Left lung (tissue), 10 donors: ENCODE results near the gene COX7A2L. TPM values are rescaled to one million over a fixed set of nuclear protein-coding genes. Genes with fewer than 3 reads are reported as not detected.

Experiments
- ATAC-seq: fragments of 200-7000 bp; cut with Tn5 transposase; one replicate; pipeline ENCODE4 v1.9.1; 2020; ENCODE audit warnings: moderate library complexity
- DNase-seq, 4 donors: peaks; one replicate each; pipeline ENCODE4 v3.0.0-alpha.2; 2013 to 2020
- H3K27ac ChIP-seq, 2 donors: fragments of 200-600 bp; sonication (generic) in 1 of 2; one replicate each; pipeline versions ENCODE4 v1.5.0 to v1.8.0; 2020 to 2021
- H3K27me3 ChIP-seq, 2 donors: fragments of 200-600 bp; sonication (generic) in 1 of 2; one replicate each; pipeline versions ENCODE4 v1.5.0 to v1.8.0; 2020 to 2021
- H3K36me3 ChIP-seq, 2 donors: fragments of 200-600 bp; sonication (generic) in 1 of 2; one replicate each; pipeline versions ENCODE4 v1.5.0 to v1.8.0; 2020 to 2021
- H3K4me1 ChIP-seq, 2 donors: fragments of 200-600 bp; one replicate each; pipeline ENCODE4 v1.8.0; 2021
- H3K4me3 ChIP-seq, 2 donors: fragments of 200-600 bp; sonication (generic) in 1 of 2; one replicate each; pipeline versions ENCODE4 v1.5.0 to v1.8.0; 2020 to 2021; ENCODE audit warnings: mild to moderate bottlenecking in 1 of 2
- H3K9me3 ChIP-seq, 2 donors: fragments of 200-600 bp; sonication (generic) in 1 of 2; one replicate each; pipeline versions ENCODE4 v1.5.0 to v1.8.0; 2020 to 2021
- intact Hi-C, 2 donors: fragments of 100-400 bp; cut with DNase I; formaldehyde crosslinking; loops; one replicate each; pipeline versions ENCODE4 v1.11.2 to v1.14.2; 2022
- polyA plus RNA-seq, 6 donors: library from polyadenylated mRNA; unstranded; fragments of 120-200 nt; gene quantifications; one replicate each; pipeline ENCODE4 v1.2.1, GENCODE V29; 2013; ENCODE audit not compliant: insufficient read length in 6 of 6
- total RNA-seq, 2 donors: library from RNA; stranded (reverse); fragmentation: NEBNext Ultra II Directional; extraction: Animal tissue kit (Norgen Biotek cat#: 25700); gene quantifications; one replicate each; pipeline ENCODE4 v1.2.1, GENCODE V29; 2021
- TF ChIP-seq, protein P1 (sequence below), 2 donors: fragments of 200-600 bp; sonication (generic) in 1 of 2; IDR thresholded peaks; one replicate each; pipeline versions ENCODE4 v1.5.0 to v1.8.0; 2021; ENCODE audit warnings: antibody characterized with exemption in 2 of 2
- donor health status: DM: no; HTN: yes; CAD: no.
- donor health status: DM: no; HTN: no; CAD: no.

The COX7A2L gene
- total and polyA plus RNA-seq, 8 donors, result 80.0 to 193 (median 171) TPM

GRCh38 chr2:42331569-42332284 is 29.3 kb downstream of the COX7A2L start:
- Histone ChIP-seq H3K27ac (no peak overlapping the region), H3K9me3 (no peaks in the 10 kb centered on the region), H3K4me3 (no peak overlapping the region), H3K4me1 (no peaks in the 10 kb centered on the region), H3K27me3 (no peaks in the 10 kb centered on the region), H3K36me3 (peaks cover 0 to 97% of the 10 kb centered on the region in 2 donors)
- ATAC-seq (no peak), DNase-seq (no peak)
- TF ChIP-seq, protein P1, sequence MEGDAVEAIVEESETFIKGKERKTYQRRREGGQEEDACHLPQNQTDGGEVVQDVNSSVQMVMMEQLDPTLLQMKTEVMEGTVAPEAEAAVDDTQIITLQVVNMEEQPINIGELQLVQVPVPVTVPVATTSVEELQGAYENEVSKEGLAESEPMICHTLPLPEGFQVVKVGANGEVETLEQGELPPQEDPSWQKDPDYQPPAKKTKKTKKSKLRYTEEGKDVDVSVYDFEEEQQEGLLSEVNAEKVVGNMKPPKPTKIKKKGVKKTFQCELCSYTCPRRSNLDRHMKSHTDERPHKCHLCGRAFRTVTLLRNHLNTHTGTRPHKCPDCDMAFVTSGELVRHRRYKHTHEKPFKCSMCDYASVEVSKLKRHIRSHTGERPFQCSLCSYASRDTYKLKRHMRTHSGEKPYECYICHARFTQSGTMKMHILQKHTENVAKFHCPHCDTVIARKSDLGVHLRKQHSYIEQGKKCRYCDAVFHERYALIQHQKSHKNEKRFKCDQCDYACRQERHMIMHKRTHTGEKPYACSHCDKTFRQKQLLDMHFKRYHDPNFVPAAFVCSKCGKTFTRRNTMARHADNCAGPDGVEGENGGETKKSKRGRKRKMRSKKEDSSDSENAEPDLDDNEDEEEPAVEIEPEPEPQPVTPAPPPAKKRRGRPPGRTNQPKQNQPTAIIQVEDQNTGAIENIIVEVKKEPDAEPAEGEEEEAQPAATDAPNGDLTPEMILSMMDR (IDR thresholded peaks at IDR 0.05), result no peak
- intact Hi-C loops, result loop anchor here in 1 of 2 donors (10.0 kb wide), 1 partner anchor 237 kb away; no protein-coding TSS in a partner anchor

DNA sequence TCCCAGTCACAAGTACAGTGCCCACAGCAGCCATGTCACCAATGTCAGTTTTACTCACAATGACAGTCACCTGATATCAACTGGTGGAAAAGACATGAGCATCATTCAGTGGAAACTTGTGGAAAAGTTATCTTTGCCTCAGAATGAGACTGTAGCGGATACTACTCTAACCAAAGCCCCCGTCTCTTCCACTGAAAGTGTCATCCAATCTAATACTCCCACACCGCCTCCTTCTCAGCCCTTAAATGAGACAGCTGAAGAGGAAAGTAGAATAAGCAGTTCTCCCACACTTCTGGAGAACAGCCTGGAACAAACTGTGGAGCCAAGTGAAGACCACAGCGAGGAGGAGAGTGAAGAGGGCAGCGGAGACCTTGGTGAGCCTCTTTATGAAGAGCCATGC is 31.3 kb downstream of the COX7A2L start:
- ATAC-seq, result no peak
- H3K27ac ChIP-seq, result no peak overlapping the region
- no peak for DNase-seq

GRCh38 chr2:42328923-42329322 is 32.1 kb downstream of the COX7A2L start:
- Histone ChIP-seq H3K27ac (no peak overlapping the region), H3K9me3 (no peaks in the 10 kb centered on the region), H3K36me3 (peaks cover 0 to 90% of the 10 kb centered on the region in 2 donors), H3K4me3 (no peak overlapping the region), H3K4me1 (no peaks in the 10 kb centered on the region), H3K27me3 (no peaks in the 10 kb centered on the region)
- no peak for ATAC-seq
- TF ChIP-seq, protein P1 (IDR thresholded peaks at IDR 0.05), result no peak
- no peak for DNase-seq
- intact Hi-C loops, result no loop called here

More for the DNA sequence above, 31.3 kb downstream of the COX7A2L start:
- intact Hi-C loops, result loop anchor here in 1 of 2 donors (10.0 kb wide), 1 partner anchor 235 kb away; no protein-coding TSS in a partner anchor
- Histone ChIP-seq H3K9me3 (no peaks in the 10 kb centered on the region), H3K4me3 (no peak overlapping the region), H3K4me1 (no peaks in the 10 kb centered on the region), H3K27me3 (no peaks in the 10 kb centered on the region), H3K36me3 (peaks cover 0 to 90% of the 10 kb centered on the region in 2 donors)
- TF ChIP-seq, protein P1 (IDR thresholded peaks at IDR 0.05), result no peak

GRCh38 chr2:42328148-42328833 is 32.7 kb downstream of the COX7A2L start:
- Histone ChIP-seq H3K27me3 (no peaks in the 10 kb centered on the region), H3K4me1 (no peaks in the 10 kb centered on the region), H3K36me3 (peaks cover 0 to 85% of the 10 kb centered on the region in 2 donors), H3K9me3 (no peaks in the 10 kb centered on the region), H3K4me3 (no peak overlapping the region), H3K27ac (no peak overlapping the region)
- DNase-seq (peak in 1 of 4 donors; percentile 28), ATAC-seq (peak; percentile 53)
- intact Hi-C loops, result no loop called here
- TF ChIP-seq, protein P1 (IDR thresholded peaks at IDR 0.05), result peak in 1 of 2 donors; percentile 15

DNA sequence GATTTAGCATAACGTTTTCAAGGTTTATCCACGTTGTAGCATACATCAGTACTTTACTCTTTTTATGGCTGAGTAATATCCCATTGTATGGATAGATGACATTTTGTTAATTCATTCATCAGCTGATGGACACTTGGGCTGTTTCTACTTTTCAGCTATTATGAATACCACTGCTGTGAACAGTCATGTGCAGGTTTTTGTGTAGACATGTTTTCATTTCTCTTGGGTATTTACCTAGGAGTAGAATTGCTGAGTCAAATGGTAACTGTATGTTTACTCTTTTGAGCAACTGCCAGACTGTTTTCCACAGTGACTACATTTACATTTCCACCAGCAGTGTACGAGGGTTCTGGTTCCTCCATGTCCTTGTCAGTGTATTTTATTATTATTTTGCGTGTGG is 33.9 kb downstream of the COX7A2L start:
- no peak overlapping the region for H3K4me3 ChIP-seq
- no peak for DNase-seq
- H3K27me3 ChIP-seq, result no peaks in the 10 kb centered on the region
- H3K9me3 ChIP-seq, result no peaks in the 10 kb centered on the region
- H3K27ac ChIP-seq, result no peak overlapping the region
- peaks cover 0 to 73% of the 10 kb centered on the region in 2 donors for H3K36me3 ChIP-seq
- TF ChIP-seq, protein P1 (IDR thresholded peaks at IDR 0.05), result no peak
- H3K4me1 ChIP-seq, result no peaks in the 10 kb centered on the region
- intact Hi-C loops, result no loop called here
- ATAC-seq, result peak; percentile 65
